HG03469 (cell line): ENCODE data around the gene FLVCR2.
A peak's percentile ranks its signal among the peaks of the same experiment; 100 is the strongest.

Source experiments
- ATAC-seq: cut with Tn5 transposase; IDR thresholded peaks from one replicate; pipeline ENCODE4 v1.9.1; 2021; ENCODE audit warnings: mild to moderate bottlenecking, moderate library complexity, moderate number of reproducible peaks; ENCODE audit not compliant: unreplicated experiment

FLVCR2 gene, protein sequence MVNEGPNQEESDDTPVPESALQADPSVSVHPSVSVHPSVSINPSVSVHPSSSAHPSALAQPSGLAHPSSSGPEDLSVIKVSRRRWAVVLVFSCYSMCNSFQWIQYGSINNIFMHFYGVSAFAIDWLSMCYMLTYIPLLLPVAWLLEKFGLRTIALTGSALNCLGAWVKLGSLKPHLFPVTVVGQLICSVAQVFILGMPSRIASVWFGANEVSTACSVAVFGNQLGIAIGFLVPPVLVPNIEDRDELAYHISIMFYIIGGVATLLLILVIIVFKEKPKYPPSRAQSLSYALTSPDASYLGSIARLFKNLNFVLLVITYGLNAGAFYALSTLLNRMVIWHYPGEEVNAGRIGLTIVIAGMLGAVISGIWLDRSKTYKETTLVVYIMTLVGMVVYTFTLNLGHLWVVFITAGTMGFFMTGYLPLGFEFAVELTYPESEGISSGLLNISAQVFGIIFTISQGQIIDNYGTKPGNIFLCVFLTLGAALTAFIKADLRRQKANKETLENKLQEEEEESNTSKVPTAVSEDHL

DNA sequence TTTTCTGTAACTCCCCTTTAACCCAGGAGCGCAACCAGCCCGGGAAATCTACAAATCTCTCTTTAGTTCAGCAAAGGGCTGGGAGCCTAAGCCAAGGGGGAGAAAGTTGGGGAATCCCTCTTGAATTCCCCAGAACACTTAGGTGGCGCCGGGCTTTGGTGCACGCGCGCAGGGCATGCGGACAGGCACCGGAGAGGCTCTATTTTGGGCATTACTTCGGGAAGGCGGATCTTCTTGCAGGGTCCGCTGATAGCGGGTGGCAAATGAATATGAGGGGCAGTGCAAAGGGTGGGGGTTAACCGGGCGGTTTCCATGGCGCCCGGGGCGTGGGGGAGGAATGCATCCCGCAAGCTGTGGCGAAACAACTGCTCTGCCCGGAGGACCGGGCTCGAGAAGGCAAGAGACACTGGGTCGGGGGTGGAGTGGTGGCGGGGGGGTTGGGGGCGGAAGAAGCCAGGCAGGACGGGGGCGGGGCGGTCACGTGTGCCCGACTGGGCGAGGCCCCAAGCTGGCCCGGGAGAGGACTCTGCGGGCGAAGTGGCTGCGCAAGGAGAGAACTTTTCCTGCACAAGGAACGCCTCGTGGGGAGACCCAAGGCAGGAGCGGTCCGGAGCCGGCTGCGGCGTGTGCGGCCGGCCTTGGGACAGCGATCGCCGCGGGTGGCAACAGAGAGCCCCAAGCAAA, at the start of gene FLVCR2:
Gene FLVCR2 (plus strand): TSS at position 519 of the 684 bp plus-strand sequence. CDS start 353 bp downstream, outside the sequence.
- ATAC-seq = no peak

DNA sequence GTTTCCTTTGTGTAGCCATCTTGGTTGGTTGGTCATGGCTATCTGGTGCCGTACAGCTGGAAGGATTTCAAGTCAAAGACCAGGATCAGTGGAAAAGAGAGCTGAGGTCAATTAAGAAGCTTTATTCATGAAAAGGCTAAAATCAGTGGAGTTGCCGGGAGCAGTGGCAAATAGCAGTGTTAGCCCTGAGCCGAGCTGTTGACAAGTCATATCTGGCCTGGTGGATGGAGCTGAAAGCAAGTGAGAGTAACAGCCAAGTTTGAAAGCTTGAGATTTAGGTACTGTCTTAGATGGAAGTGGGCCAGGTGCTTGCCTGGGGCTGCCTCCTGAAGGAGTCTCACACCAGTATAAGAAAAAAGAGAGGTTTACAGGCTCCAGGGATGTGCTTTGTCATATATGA, 47.2 kb upstream of the FLVCR2 start:
- no peak for ATAC-seq

DNA sequence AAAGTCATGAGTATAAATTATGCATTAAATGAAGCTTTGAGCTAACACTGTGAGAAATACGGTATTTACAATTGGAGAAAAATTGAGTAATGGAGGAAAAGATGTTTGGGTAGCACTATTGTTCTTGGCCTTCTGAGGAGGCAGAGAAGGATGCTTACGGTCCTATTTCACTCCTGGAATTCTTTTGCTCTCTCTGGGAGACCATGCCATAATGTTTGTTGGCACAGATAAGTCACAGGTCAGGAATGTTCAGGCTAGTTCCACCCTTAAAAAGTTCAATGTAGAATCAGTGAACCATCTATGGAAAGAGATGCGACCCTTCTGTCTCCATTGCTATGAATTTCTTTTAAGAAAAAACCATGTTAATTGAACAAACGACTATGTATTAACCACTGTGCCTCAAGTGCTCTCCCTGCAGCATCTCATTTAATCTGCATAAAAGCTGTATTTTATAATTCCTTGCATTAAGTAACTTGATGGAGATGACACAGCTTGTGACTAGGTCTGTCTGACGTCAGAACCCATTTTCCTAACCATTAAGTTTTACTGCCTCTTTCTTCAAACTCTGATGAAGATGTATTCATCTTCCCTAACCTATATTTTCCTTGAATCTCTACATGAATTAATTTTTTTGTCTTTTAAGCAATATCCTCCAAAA, 46.6 kb upstream of the FLVCR2 start:
- no peak for ATAC-seq

DNA sequence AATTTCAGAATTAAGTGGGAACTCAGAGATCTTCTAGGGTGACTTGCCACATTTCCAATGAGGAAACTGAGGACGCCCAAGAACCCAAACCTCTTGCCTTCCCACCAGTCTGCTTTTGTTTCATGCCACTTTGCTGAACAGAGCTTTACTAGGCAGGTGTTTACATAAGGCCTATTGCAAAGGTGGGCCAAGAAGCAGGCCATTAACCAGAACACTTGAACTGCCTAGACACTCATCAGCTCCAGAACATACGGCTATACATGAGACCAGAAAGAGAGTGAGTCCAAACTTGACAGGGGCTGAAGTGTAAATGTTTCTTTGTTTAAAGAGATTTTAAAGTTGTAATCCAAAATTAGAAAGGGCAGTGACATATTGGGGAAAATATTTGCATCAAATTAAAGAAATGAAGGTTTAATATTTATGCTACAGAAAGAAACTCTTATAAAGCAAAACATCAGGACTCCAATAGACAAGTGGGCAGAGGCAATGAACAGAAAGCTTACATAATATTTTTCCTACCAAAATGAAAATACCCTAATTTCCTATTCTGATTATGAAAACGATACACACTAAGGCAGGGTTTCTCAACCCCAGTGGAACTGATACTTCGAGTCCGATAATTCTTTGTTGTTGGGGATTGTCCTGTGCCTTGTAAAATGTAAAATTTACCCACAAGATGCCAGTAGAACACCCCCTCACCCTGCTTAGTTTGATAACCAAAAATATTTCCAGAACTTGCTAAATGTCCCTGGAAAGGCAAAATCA, 44.4 kb upstream of the FLVCR2 start:
- no peak for ATAC-seq

DNA sequence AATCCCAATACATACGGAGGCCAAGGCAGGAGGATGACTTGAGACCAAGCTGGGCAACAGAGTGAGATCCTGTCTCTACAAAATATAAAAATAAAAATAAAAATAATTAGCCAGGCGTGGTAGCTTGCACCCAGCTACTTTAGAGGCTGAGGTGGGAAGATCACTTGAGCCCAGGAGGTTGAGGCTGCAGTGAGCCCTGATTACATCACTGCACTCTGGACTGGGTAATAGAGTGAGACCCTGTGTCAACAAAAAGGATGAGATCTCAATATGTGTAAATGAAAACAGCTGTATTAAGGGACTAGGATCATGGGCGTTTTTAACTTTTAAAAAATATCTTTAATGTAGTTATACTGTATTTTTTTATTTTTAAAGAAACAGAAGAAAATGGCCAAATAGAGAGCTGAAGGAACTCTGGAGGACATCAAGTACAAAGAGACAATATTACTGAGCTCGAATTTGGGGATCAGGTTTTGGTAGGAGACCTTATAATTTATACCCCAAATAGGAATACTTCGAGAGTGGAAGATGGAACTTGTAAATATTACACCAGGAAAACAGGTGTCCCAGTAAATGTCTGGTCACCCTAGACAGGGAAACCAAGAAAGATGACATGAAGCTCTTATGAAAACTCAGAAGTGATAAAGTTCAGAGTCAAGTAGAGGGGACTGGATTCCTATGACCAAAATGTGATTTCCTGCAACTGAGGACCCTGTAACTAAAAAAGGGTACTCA, 43.1 kb upstream of the FLVCR2 start:
- no peak for ATAC-seq

DNA sequence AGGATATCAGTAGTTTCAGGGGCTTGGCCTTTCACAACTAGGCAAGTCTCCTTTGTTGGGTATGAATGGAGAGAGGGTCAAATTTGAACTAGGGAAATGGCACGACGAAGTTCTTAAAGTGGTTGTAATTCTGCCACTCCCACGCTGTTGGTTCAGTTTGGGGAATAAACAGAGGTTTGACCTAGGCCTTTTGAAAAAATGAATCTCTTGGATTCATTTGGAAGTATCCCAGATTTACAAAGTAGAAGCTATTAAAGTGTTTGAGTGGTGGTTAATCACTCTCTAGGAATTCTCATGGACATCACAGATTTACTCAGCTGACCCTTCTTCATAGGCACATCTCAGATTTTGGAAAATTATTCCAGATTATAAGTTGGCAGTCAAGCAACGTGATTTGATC, 41.3 kb upstream of the FLVCR2 start:
- ATAC-seq = no peak

DNA sequence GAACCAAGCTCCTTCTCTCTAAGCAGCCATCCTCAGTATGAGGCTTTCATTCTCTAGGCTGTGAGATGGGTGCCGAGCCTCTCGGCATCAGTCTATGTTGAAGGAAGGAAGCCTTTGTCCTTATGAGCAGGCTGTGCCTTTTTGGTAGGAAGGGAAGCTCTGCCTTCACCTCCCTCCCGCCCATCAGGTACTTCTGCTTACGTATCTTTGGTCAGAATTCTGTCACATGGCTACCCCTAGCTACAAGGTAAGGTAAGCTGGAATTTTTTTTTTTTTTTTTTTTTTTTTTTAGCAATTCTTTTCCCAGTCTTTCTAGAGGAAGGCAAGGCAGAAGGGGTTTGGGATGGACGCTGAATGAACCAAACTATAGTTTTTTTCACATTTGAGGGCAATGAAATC, 39.3 kb upstream of the FLVCR2 start:
- ATAC-seq = no peak

DNA sequence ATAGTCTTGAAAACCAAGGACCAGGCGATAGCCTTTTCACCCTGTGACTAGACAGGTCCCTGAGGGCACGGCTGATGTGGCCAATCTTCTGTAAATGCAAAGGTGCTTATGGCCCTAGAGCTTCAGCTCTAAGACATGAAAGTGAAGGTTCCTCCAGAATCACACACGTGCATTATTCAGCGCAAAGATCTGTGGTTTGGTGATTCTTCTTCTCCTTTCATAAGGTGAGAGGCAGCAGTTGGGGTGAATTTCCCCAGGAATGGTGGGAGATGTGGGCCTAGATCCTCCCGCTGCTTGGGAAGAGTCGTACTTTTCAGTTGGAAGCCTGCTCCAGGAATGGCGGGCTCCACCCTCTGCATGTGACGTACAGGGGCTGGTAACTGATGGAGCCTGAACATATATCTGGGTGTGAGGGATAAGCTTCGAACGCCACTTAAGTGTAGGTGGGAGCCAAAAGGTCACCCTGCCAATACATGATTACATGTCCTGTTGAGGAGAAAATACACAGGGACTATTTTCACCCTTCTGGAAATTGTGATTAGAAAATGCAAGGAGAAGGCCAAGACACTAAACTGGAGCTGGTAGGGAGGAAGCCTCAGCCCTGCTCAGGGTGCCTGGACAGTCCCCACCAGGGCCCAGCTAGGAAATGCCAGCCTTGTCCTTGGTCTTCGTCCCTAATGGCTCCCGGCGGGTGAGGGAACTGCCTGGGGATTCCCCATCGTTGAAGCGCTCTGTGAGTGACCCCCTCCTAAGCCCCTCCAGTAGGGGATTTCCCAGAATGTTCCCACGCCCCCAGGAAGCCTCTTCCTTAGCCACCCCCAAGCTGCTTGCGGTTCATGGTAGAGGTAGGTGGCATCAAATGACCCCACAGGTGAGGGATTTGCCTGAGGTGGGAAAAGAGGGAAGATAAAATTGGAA, 38.6 kb upstream of the FLVCR2 start:
- ATAC-seq = peak; percentile 43

DNA sequence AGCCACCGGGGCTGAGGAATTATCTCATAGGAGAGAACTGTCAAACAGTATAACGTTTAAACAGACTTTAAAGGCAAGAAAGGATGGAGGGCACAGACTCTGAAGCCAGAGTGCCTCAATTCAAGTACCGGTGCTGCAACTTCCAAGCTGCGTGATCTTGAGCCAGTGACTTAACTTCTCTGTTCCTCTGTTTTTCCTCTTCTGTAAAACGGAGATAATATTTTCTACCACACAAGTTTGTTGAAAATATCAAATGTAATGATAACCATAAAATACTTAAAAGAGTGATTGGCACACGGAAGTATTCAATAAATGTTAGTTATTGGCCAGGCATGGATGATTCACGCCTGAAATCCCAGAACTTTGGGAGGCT, 38.0 kb upstream of the FLVCR2 start:
- ATAC-seq = no peak

DNA sequence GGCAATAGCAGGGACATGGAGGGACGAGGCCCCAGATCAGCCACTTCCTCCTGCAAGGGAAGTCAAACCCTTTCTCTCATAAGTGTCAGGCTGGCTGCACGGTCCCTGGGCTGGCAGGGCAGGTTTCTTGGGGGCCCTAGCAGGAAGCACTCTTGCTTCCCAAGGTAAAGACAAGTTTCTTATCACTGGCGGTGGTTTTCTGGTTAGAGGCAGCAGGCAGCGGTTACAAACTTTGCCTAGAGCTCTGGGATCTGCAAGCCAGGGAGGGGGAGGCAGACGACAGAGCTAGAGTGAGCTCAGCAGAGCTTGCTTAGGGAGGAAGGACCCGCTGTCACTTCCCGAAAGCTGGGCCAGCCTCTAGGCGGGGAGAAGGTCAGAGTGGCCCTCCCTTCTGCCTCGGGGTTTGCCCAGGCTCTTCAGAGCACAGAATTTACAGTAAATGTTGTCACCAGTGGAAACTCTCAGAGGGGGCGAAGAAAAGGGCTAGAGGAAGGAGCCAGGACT, 35.8 kb upstream of the FLVCR2 start:
- ATAC-seq = no peak

DNA sequence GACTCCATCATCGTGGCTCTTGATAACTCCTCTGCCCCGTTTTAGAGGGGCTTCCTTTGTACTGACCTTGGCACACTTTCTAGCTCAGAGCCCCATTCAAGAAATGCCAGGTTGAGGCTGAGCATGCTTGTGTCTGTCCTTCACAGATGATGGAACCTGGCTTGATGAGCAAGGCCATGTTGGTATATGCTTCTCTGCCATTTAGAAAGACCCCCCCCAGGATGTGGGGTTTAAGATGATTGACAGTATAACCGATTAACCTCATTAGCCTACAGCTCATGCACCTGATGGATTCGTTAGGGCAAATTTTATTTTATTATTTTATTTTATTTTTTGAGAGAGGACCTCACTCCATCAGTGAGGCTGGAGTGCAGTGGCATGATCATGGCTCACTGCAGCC, 35.2 kb upstream of the FLVCR2 start:
- no peak for ATAC-seq

DNA sequence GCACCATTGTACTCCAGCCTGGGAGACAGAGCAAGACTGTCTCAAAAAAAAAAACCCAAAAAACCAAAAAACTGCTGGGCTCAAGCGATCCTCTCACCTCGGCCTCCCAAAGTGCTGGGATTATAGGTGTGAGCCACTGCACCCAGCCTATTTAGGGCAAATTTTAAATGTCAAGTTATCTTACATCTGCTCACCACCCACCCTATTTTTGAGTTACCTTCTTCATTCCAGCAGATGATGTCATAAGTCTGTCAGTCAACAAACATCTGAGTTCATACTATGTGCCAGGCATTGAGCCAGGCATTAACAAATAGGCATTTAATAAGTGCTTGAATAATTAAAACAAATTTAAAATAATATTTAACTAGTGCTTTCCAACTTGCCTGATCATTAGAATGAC, 34.6 kb upstream of the FLVCR2 start:
- no peak for ATAC-seq

DNA sequence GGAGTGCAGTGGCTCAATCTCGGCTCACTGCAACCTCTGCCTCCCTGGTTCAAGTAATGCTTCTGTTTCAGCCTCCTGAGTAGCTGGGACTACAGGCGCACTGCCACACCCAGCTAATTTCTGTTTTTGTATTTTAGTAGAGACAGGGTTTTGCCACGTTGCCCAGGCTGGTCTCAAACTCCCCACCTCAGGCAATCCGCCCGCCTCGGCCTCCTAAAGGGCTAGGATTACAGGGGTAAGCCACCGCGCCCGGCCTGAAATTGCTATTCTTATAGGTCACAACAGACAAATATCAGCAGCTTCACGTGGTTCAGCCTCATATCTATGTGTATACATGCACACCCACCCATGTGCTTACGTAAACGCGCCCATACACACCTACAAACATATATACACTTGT, 32.5 kb upstream of the FLVCR2 start:
- ATAC-seq = no peak

DNA sequence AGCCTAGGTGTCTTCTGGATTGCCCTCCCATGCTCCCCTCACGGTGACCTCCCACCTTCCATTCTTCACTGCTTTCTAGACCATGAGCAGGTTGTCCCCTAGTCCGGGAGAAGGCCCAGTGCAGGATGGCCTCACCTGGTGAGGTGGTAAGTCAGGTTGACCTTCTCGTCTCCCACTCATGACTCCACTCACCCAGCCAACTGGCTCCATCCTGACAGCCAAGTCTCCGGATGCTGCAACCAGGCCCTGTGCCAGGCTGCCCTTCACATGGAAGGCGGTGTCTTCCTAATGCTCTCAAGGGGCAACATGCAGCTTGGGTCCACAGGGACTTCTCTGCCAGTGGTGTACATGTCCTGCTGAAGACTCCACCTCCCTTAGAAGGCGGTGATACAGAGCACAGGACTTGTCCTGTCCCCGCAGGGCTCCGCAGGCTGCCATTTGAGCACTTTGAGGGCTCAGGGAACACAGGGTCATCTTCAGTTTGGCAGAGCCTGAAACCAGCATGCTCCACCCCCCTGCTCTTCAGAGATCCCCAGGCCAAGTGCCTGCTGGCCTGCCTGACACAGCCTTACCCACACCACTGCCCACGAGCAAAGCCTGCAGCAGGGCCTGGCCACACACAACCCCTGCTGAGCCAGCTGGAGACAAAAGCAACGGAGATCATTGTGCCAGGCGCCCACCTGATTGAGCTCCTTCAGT, 30.7 kb upstream of the FLVCR2 start:
- ATAC-seq = no peak

DNA sequence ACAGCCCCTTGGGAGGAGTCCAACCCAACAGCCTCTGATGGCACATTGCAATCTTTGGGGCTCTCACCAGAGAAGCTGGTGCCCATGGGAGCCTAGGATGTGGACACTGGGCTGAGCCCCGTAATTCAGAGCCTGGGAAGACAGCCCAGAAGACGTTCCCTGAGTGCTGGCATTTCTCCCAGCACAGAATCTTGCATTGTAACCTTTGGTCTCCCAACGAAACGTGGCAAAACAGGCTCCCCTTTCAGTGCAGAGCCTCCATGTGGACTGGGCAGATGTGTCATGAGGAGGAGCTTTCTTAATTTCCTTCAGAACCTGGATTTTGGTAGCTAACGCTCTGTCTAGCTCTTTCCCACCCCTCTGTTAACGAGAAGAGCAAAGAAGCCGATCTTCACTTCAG, 29.9 kb upstream of the FLVCR2 start:
- ATAC-seq = no peak

DNA sequence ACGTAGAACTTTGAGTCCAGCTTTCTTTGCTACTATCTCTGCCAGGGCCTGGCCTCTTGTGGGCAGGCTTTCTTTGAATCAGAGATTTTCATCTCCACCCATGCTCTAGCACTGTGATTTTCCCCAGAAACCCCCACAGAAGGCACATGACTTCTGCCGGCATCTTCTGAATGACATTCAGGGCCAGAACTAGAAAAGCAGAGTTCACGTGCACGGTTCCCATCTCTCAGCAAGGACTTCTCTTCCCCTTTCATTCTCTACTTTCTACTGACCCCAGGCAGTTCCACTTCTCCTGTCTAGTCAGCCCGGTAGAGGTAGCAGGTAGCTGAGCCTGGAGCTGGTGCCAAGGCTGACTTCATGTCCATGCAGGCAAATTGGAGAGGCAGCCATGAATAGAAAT, 29.3 kb upstream of the FLVCR2 start:
- ATAC-seq = no peak

DNA sequence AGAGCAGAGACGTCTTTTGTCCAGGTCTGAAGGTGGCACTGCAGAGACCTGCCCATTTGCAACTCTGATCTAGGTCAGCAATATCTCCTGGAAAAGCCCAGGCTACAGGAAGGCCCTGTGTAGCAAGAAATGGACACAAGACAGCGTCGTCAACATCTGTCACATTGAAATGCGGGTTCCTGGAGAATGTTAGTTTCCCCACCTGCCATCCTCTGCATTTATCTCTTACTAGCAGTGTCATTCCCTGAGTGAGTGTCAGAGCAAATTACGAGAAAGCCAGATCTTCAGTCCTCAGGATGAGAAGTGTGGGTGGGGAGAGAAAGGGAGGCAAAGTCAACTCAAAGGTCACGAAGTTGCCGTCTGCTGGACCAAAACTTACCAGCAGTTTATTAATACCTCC, 27.4 kb upstream of the FLVCR2 start:
- no peak for ATAC-seq

DNA sequence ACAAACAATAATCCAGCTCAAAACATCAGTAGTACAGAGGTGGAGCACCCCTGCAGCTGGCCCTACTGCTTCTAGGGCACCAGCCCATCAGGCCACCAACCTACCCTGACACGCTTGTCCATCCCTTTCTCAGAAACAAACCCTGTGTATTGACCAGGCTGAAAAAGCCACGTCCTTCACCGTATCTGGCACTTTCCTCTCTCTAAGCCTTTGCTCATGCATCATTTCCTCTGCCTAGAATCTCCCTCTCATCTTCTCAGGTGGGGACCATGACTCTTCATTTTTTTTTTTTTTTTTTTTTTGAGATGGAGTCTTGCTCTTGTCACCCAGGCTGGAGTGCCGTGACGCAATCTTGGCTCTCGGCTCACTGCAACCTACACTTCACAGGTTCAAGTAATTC, 25.3 kb upstream of the FLVCR2 start:
- ATAC-seq = no peak
